Measurements from ENCODE around the gene MRPL32.

MRPL32 gene

GRCh38 chr7:42906181-42906580 lies 26.0 kb upstream of the MRPL32 start:
- TF ChIP-seq, protein P1, sequence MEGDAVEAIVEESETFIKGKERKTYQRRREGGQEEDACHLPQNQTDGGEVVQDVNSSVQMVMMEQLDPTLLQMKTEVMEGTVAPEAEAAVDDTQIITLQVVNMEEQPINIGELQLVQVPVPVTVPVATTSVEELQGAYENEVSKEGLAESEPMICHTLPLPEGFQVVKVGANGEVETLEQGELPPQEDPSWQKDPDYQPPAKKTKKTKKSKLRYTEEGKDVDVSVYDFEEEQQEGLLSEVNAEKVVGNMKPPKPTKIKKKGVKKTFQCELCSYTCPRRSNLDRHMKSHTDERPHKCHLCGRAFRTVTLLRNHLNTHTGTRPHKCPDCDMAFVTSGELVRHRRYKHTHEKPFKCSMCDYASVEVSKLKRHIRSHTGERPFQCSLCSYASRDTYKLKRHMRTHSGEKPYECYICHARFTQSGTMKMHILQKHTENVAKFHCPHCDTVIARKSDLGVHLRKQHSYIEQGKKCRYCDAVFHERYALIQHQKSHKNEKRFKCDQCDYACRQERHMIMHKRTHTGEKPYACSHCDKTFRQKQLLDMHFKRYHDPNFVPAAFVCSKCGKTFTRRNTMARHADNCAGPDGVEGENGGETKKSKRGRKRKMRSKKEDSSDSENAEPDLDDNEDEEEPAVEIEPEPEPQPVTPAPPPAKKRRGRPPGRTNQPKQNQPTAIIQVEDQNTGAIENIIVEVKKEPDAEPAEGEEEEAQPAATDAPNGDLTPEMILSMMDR (conservative IDR thresholded peaks at IDR 0.05; ENCODE audit: low read depth, low read length) = no peak

GRCh38 chr7:42907316-42907715 lies 24.9 kb upstream of the MRPL32 start:
- TF ChIP-seq, protein P1 (conservative IDR thresholded peaks at IDR 0.05; ENCODE audit: low read depth, low read length) = no peak
- no peak overlapping the region for H3K4me2 ChIP-seq
- H4K20me1 ChIP-seq (ENCODE audit: insufficient read depth) = no peaks in the 10 kb centered on the region
- H3K79me2 ChIP-seq (ENCODE audit: insufficient read depth, low read depth) = peaks cover 9% of the 10 kb centered on the region; the same call in 1 of the 2 replicates
- H3K4me3 ChIP-seq (IDR thresholded peaks at IDR 0.05; ENCODE audit: insufficient read depth, low read depth, low read length) = no peak overlapping the region
- H2AFZ ChIP-seq (ENCODE audit: low read depth) = no peak overlapping the region
- no peaks in the 10 kb centered on the region for H3K27me3 ChIP-seq (ENCODE audit: insufficient read depth, low read depth)
- no peak overlapping the region for H3K9ac ChIP-seq
- no peaks in the 10 kb centered on the region for H3K36me3 ChIP-seq (ENCODE audit: insufficient read depth)
- H3K4me1 ChIP-seq (ENCODE audit: low read depth, poor library complexity, severe bottlenecking) = peaks cover 16% of the 10 kb centered on the region
- no peak overlapping the region for H3K27ac ChIP-seq

More at GRCh38 chr7:42906181-42906580, 26.0 kb upstream of the MRPL32 start:
- Histone ChIP-seq H3K4me3 (IDR thresholded peaks at IDR 0.05; ENCODE audit: insufficient read depth, low read depth, low read length) (no peak overlapping the region), H3K27ac (no peak overlapping the region), H2AFZ (ENCODE audit: low read depth) (no peak overlapping the region), H4K20me1 (ENCODE audit: insufficient read depth) (no peaks in the 10 kb centered on the region), H3K36me3 (ENCODE audit: insufficient read depth) (no peaks in the 10 kb centered on the region), H3K4me2 (no peak overlapping the region), H3K9ac (no peak overlapping the region), H3K79me2 (ENCODE audit: insufficient read depth, low read depth) (peaks cover 7% of the 10 kb centered on the region; the same call in 1 of the 2 replicates), H3K4me1 (ENCODE audit: low read depth, poor library complexity, severe bottlenecking) (peaks cover 13% of the 10 kb centered on the region), H3K27me3 (ENCODE audit: insufficient read depth, low read depth) (no peaks in the 10 kb centered on the region)

GRCh38 chr7:42910306-42910705 lies 21.9 kb upstream of the MRPL32 start:
- H3K4me2 ChIP-seq = peak overlapping the region; percentile 81; the same call in 1 of the 2 replicates
- no peak overlapping the region for H3K27ac ChIP-seq
- no peak overlapping the region for H3K9ac ChIP-seq
- H4K20me1 ChIP-seq (ENCODE audit: insufficient read depth) = no peaks in the 10 kb centered on the region
- peaks cover 46% of the 10 kb centered on the region for H3K4me1 ChIP-seq (ENCODE audit: low read depth, poor library complexity, severe bottlenecking)
- H2AFZ ChIP-seq (ENCODE audit: low read depth) = no peak overlapping the region
- TF ChIP-seq, protein P1 (conservative IDR thresholded peaks at IDR 0.05; ENCODE audit: low read depth, low read length) = no peak
- H3K36me3 ChIP-seq (ENCODE audit: insufficient read depth) = no peaks in the 10 kb centered on the region
- peaks cover 9% of the 10 kb centered on the region; the same call in 1 of the 2 replicates for H3K79me2 ChIP-seq (ENCODE audit: insufficient read depth, low read depth)
- no peak overlapping the region for H3K4me3 ChIP-seq (IDR thresholded peaks at IDR 0.05; ENCODE audit: insufficient read depth, low read depth, low read length)
- no peaks in the 10 kb centered on the region for H3K27me3 ChIP-seq (ENCODE audit: insufficient read depth, low read depth)

DNA sequence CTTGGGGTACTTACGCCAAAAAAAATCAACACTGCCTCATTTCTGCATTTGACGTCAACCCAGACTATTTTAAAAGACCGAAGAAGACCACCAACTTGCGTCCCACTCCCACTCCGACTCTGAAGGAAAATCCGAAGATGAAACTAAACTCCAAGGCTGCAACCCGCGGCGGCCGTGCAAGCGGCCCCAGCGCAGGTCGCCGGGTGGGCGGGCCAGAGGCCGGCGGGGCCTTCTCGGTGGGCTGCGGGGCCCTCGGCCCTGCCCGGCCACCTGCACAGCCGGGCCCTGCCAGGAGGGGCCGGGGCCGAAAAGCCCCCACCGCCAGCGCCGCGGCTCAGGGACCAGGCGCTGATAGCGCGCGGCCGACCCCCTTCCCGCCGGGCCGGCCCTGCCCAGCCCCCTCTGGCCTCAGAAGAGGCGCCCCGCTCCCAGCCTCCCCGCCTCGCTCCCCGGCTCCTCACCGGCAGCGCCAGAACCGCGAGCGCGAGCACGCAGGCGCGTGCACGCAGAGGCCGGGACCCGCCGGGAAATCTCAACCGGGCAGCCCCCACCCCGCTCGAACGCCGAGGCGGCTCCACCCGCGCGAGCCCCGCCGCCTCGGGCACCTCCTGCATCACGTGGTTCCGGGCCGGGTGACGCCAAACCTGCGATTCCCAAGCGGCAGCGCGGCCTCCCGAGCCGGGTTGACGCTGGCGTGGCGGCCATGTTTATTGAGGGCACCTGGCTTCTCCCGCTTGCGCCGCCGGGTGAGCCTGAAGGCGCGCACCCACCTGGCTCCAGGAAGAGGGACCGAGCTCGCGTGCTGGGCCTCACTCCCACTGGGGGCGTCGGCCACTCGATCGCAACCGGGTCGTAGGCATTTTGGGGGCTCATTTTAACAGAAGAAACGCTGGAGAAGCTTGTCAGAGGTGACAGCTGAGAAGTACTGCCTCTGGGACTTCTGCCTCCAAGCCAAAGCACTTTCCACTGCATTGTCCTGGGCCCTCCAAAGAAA lies 20.4 kb upstream of the MRPL32 start, which contains the start of gene C7orf25:
C7orf25 (minus strand) TSS at position 617 of the 994 bp plus-strand sequence. CDS start 1,170 bp downstream, outside the sequence.
- Histone ChIP-seq H3K4me3 (IDR thresholded peaks at IDR 0.05; ENCODE audit: insufficient read depth, low read depth, low read length) (no peak within 1 kb of the TSS), H3K4me1 (ENCODE audit: low read depth, poor library complexity, severe bottlenecking) (peaks cover 60% of the 10 kb centered on the region), H2AFZ (ENCODE audit: low read depth) (peak within 1 kb of the TSS; percentile 83), H3K79me2 (ENCODE audit: insufficient read depth, low read depth) (peaks cover 9% of the 10 kb centered on the region; the same call in 1 of the 2 replicates), H3K9ac (peak within 1 kb of the TSS; percentile 81), H3K36me3 (ENCODE audit: insufficient read depth) (peaks cover 2% of the 10 kb centered on the region; the same call in 1 of the 2 replicates), H3K27me3 (ENCODE audit: insufficient read depth, low read depth) (no peaks in the 10 kb centered on the region), H4K20me1 (ENCODE audit: insufficient read depth) (no peaks in the 10 kb centered on the region), H3K4me2 (peak within 1 kb of the TSS; percentile 81), H3K27ac (peak within 1 kb of the TSS; percentile 34)
- TF ChIP-seq, protein P1 (conservative IDR thresholded peaks at IDR 0.05; ENCODE audit: low read depth, low read length) = no peak

Measured in KMS-11 (cell line).